ENCODE measurements around the gene CD4.

CD4 gene

DNA sequence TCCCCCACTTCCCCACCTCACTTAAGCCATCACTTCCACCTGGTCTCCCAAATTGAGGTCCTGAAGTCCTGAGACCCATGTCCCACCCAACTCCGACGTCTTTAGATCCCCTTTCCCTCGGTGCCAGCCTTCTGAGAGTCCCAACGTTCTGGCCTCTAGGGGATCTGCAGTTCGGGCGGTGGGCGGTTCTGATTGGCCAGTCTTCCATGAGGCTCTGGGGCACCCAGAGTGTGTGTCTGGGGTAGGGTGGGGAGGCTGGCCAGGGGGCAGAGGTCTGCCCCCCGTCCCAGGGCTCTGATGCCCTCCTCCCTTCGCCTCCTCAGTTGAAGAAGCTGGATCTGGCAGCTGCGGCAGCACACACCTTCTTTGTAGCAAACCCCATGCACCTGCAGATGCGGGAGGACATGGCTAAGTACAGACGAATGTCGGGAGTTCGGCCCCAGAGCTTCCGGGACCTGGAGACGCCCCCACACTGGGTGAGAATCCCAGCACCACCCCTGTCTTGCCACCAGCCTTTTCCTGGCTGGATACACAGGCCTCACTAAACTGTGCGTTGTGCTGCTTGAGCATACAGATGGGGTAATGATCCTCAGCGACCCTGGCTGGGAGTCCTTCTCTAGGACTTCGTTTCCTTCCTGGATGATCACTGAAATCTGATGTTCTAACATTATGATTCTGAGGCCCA lies 40.4 kb downstream of the CD4 start:
- DNase-seq (ENCODE audit: low read depth), result no peak
- TF ChIP-seq, protein P1, sequence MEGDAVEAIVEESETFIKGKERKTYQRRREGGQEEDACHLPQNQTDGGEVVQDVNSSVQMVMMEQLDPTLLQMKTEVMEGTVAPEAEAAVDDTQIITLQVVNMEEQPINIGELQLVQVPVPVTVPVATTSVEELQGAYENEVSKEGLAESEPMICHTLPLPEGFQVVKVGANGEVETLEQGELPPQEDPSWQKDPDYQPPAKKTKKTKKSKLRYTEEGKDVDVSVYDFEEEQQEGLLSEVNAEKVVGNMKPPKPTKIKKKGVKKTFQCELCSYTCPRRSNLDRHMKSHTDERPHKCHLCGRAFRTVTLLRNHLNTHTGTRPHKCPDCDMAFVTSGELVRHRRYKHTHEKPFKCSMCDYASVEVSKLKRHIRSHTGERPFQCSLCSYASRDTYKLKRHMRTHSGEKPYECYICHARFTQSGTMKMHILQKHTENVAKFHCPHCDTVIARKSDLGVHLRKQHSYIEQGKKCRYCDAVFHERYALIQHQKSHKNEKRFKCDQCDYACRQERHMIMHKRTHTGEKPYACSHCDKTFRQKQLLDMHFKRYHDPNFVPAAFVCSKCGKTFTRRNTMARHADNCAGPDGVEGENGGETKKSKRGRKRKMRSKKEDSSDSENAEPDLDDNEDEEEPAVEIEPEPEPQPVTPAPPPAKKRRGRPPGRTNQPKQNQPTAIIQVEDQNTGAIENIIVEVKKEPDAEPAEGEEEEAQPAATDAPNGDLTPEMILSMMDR (IDR thresholded peaks at IDR 0.05; ENCODE audit: insufficient read depth, low read depth, low read length, missing control alignments), result no peak

DNA sequence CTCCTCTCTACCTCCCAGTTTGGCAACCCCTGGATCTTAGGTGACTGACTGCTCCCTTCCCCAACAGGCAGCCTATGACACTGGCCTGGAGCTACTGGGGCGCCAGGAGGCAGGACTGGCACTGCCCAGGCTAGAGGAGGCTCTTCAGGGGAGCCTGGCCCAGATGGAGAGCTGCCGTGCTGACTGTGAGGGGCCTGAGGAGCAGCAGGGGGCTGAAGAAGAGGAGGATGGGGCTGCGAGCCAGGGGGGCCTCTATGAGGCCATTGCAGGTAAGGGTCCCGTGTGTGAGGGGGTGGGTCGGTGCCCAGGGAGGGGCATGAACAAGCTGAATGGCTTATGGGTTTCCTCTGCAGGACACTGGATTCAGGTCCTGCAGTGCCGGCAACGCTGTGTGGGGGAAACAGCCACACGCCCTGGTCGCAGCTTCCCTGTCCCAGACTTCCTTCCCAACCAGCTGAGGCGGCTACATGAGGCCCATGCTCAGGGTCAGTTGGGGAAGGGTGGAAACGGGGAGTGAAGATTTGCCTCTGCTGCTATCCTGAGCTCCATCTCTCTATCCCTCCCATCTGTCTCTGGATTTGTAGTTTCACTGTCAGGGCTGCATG lies 41.1 kb downstream of the CD4 start:
- TF ChIP-seq, protein P1 (IDR thresholded peaks at IDR 0.05; ENCODE audit: insufficient read depth, low read depth, low read length, missing control alignments), result no peak
- H3K4me3 ChIP-seq (ENCODE audit: low read depth, low read length), result no peak overlapping the region
- no peak for DNase-seq (ENCODE audit: low read depth)

More for the DNA sequence above, 40.4 kb downstream of the CD4 start:
- no peak overlapping the region for H3K4me3 ChIP-seq (ENCODE audit: low read depth, low read length)

DNA sequence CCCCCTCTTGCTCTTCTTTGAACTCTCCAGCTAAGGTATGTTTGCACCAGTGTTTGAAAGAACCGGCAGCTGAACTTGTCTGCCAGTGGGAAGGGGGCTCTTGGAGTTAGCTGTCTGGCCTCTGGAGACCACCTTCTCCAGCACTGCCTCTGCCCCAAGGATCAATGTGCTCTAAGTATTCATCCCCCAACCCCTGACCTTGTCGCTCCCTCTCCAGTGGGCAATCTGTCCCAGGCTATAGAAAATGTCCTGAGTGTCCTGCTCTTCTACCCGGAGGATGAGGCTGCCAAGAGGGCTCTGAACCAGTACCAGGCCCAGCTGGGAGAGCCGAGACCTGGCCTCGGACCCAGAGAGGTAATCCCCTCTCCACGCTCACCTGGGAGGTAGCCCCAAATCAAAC lies 41.7 kb downstream of the CD4 start:
- DNase-seq (ENCODE audit: low read depth), result no peak
- TF ChIP-seq, protein P1 (IDR thresholded peaks at IDR 0.05; ENCODE audit: insufficient read depth, low read depth, low read length, missing control alignments), result no peak
- H3K4me3 ChIP-seq (ENCODE audit: low read depth, low read length), result no peak overlapping the region

DNA sequence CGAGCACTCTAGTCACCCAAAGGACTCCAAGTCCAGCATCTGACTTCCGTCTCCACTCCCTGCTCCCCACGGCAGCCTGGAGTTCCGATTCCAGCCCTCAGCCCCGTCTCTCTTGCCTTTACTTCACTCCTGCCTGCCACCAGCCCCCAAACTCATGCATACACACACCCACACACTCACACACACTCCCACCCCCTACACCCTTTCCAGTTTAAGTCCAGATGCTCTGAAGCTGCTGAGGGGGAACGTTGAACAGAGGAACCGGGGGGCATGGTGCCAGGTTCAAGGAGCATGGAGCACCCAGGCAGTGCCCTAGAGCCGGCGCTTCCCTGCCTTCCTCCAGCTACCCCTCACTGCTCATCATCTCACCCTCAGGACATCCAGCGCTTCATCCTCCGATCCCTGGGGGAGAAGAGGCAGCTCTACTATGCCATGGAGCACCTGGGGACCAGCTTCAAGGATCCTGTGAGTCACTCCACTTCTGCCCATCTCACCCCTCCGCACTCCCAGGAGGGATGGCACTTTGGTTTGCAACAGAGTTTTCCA lies 42.2 kb downstream of the CD4 start:
- no peak for DNase-seq (ENCODE audit: low read depth)
- H3K4me3 ChIP-seq (ENCODE audit: low read depth, low read length), result no peak overlapping the region
- TF ChIP-seq, protein P1 (IDR thresholded peaks at IDR 0.05; ENCODE audit: insufficient read depth, low read depth, low read length, missing control alignments), result no peak

DNA sequence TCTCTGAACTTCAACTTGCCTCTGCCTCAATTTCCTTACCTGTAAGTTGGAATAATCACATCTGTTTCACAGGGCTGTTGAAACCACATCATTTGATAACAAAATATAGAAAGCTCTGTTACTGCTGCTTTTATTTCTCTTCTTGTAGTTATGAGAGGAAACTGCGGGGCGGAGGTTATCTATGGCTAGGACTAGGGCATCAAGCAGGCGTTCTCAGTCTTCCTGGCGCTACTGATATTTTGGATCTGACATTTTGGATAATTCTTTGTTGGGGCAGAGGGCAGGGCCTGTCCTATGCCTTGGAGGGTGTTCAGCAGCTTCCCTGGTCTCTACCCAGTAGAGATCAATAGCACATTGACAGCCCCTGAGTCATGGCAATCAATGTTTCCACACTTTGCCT lies 42.8 kb downstream of the CD4 start:
- no peak overlapping the region for H3K4me3 ChIP-seq (ENCODE audit: low read depth, low read length)
- TF ChIP-seq, protein P1 (IDR thresholded peaks at IDR 0.05; ENCODE audit: insufficient read depth, low read depth, low read length, missing control alignments), result no peak
- no peak for DNase-seq (ENCODE audit: low read depth)

DNA sequence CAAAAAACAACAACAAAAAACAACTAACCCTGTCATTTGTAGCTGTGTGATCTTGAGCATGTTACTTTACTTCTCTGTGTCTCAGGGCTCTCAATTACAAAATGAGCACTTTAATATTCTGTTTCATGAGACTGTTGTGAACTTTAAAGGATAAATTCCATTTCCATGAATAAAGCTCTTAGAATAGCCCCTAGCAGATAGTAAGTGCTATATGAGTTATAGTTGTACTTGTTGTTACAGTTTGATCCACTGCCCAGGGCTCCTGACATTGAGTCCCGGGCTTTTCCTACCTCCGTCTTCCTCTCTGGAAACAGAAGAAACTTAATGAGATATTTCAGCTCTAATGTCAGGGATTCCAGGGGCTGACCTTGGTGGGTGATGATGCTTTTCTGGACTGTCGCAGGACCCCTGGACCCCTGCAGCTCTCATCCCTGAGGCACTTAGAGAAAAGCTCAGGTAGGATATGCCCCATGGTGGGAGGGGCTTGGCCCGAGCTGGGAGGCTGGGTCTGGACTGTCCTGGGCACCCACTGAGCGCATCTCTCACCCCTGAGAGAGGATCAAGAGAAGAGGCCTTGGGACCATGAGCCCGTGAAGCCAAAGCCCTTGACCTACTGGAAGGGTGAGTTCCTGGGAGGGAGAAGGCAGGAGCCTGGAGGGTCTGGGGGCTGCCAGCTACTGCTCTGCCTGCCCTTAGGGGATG lies 44.0 kb downstream of the CD4 start:
- TF ChIP-seq, protein P1 (IDR thresholded peaks at IDR 0.05; ENCODE audit: insufficient read depth, low read depth, low read length, missing control alignments), result no peak
- H3K4me3 ChIP-seq (ENCODE audit: low read depth, low read length), result no peak overlapping the region
- DNase-seq (ENCODE audit: low read depth), result no peak
